Mononuclear cell (primary cell): ENCODE data around the gene AAR2. TPM values are rescaled to one million over a fixed set of nuclear protein-coding genes. Genes with fewer than 3 reads are reported as not detected.

ENCODE experiments used
- H3K27me3 ChIP-seq: 2 replicates; pipeline ENCODE4 v1.6.0; 2011; ENCODE audit warnings: low read length, control low read depth; ENCODE audit not compliant: insufficient read depth
- H3K4me1 ChIP-seq: 2 replicates; pipeline ENCODE4 v1.5.1; 2011; ENCODE audit warnings: mild to moderate bottlenecking, low read length, control low read depth; ENCODE audit not compliant: insufficient read depth
- H3K4me3 ChIP-seq: 2 replicates; pipeline ENCODE4 v1.5.1; 2011; ENCODE audit warnings: mild to moderate bottlenecking, low read length, moderate library complexity
- H3K9me3 ChIP-seq: 2 replicates; pipeline ENCODE4 v1.5.1; 2011; ENCODE audit warnings: low read depth, mild to moderate bottlenecking, control low read depth, low read length
- total RNA-seq: library from RNA; depleted of rRNA; stranded (reverse); fragments of >200 nt; gene quantifications from one replicate; pipeline ENCODE4 v1.2.3, GENCODE V29; 2012

The AAR2 gene
- total RNA-seq, 1 donor = 34.2 TPM

DNA sequence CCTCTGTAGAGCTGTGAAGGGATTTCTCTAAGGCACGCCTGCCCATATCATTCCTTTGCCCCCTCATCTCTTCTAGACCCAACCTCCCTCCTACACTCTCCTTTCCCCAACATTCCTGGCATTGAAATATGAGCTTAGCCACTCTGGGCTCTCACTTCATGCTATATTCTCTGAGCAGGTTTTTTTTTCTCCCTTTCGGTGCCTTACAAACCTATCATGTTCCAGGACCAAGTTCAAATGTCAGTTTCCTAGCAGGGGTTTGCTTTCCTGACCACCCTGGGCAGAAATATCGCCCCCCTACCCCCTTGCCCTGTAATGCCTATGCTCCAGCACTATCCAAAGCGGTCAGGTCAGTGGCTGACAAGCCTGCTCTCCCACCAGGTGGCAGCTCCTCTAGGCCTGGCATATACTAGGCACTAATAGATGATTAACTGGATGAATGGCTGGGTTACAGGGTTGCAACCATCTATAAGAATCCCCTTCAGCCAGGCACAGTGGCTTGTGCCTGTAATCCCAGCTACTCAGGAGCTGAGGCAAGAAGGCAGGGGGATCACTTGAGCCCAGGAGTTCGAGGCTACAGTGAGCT is 25.7 kb upstream of the AAR2 start:
- Histone ChIP-seq H3K4me3 (no peak overlapping the region), H3K9me3 (no peaks in the 10 kb centered on the region), H3K4me1 (no peaks in the 10 kb centered on the region), H3K27me3 (no peaks in the 10 kb centered on the region)

DNA sequence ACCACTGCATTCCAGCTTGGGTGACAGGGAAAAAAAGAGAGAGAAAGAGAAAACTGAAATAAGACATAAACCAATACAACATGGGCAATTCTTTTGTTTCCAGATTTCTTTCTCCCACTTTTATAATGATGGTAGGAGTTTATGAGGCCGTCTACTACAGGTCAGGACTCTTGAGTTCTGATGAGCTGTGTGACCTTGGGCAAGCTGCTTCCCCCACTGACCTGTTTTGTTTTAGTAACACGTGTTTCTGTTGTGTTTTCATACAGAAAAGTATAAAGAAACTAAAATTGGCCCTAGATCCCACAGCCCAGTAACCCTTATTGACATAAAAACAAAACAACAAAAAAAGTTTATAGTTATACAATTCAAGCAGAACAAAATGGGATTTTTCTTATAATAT is 22.9 kb upstream of the AAR2 start:
- Histone ChIP-seq H3K4me1 (no peaks in the 10 kb centered on the region), H3K27me3 (no peaks in the 10 kb centered on the region), H3K9me3 (no peaks in the 10 kb centered on the region), H3K4me3 (no peak overlapping the region)

DNA sequence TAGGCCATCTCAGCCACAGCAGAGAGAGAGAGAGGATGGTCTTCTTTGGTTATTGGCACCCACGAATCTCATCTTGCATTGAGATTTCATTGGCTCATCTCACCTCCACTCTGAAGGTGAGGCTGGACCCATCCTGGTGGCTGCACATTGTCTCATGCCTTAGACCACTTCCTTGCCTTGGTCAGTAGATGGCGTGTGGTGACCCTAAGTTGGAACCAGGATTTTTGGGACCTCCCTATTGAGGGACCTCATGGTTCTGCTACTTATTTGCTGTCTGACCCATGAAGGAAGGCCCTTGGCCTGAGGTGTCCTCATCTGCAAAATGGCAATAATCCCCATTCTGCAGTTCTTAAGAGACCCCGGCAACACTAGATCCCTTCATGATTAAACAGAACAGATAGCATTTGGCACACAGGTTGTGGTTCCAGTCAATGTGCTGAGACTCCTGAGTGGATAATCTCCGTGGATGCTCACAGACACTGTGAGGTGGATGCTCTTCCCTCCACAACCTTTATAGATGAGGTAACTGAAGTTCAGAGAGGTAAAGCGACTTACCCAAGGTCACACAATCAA is 21.5 kb upstream of the AAR2 start:
- H3K9me3 ChIP-seq = no peaks in the 10 kb centered on the region
- H3K4me1 ChIP-seq = no peaks in the 10 kb centered on the region
- no peak overlapping the region for H3K4me3 ChIP-seq
- no peaks in the 10 kb centered on the region for H3K27me3 ChIP-seq

DNA sequence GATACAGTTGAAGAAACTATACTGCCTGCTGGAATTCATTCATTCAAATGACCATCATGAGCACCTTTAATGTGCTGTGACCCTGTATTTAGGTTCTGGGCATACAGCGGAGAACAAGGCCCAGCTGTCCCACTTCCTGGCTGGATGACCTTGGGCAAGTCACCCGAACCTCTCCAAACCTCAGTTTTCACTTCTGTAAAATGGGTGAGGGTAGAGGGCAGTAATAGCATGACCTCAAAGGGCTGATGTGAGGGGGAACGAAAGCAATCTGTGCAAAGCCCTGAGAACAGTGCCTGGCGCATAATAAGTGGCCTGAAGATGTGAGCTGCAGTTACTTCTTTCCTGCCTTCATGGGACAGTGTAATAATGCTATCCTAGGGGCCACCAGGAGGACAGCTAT is 20.5 kb upstream of the AAR2 start:
- H3K9me3 ChIP-seq = no peaks in the 10 kb centered on the region
- H3K4me3 ChIP-seq = no peak overlapping the region
- no peaks in the 10 kb centered on the region for H3K4me1 ChIP-seq
- no peaks in the 10 kb centered on the region for H3K27me3 ChIP-seq

DNA sequence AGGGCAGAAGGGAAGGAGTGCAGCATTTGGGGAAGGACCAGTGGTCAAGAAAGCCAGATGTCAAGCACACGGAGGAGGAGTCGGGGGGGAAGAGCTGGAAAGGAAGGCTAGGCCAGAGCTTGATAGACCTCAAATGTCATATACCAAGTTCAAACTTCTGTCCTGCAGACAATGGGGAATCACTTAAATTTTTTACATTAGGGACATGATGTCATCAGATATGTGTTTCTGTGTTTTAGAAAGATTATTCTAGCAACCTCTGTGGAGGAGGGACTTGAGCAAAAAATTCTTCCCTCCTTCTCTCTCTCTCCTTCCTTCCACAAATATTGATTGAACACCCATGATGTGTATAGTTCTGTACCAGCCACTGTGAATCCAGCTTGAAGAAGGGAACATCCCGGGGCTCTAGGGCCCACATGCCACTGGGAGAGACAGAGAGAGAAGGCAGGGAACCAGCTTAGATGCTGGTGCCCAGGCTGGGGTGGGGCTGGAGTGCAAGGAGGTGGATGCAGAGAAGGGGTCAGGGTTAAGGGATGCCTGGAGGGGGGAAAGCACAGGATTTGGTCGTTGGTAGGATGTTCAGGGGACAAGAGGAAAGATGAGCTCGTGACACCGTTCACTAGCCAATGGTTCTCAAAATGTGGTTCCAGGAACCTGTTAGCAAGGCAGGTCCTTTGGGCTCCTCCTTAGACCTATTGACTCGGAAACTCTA is 19.8 kb upstream of the AAR2 start:
- Histone ChIP-seq H3K4me1 (no peaks in the 10 kb centered on the region), H3K9me3 (no peaks in the 10 kb centered on the region), H3K27me3 (no peaks in the 10 kb centered on the region), H3K4me3 (no peak overlapping the region)

DNA sequence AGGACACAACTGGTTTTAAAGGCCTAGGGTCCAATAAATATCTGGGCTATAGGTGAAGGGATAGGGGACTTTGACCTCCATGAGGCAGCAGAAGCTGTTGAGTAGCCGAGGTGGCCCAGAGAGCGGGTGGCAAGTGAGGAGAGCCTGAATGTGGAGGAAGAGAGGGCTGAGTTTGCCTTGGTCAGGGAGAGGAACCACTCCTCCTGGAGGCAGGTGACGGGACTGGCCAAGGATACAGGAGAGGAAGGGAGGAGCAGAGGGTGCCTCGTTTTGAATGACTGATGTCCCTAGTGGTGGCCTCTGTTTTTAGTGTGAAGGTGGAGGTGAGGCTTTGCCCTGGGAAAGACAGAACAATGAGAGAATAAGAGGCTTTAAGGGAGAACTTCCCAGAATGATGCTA is 19.1 kb upstream of the AAR2 start:
- H3K27me3 ChIP-seq = no peaks in the 10 kb centered on the region
- H3K9me3 ChIP-seq = no peaks in the 10 kb centered on the region
- H3K4me3 ChIP-seq = no peak overlapping the region
- no peaks in the 10 kb centered on the region for H3K4me1 ChIP-seq

DNA sequence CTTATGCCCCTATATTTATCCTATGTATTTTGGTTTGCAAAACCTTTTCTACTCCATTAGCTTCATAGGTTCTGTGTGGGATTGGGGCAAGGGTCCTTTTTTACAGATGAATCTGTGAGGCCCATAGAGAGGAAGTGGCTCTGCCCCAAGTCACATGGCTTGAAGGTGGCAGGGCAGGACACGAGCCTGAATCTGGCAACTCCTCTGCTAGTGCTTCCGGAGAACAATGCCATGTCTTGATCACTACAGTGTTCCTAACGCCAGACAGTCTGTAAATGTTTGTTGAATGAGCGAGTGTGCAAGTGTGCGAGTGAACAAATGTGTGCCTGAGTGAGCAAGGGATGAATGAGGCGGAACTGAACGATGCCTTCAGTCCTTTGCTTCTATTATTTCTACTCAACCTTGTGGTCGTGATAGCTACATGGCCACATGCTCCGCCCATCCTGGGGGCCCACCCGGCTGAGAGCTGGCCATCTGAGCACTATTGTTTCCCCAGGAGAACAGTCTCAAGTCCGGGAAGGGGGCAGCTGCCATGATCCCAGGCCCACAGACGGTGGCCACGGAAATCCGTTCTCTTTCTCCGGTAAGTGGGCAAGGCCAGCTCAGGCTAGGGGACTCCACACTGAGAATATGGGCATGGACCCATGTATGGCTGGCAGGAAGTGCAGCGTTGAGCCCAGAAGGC is 17.8 kb upstream of the AAR2 start:
- H3K9me3 ChIP-seq = no peaks in the 10 kb centered on the region
- no peak overlapping the region for H3K4me3 ChIP-seq
- no peaks in the 10 kb centered on the region for H3K4me1 ChIP-seq
- no peaks in the 10 kb centered on the region for H3K27me3 ChIP-seq

DNA sequence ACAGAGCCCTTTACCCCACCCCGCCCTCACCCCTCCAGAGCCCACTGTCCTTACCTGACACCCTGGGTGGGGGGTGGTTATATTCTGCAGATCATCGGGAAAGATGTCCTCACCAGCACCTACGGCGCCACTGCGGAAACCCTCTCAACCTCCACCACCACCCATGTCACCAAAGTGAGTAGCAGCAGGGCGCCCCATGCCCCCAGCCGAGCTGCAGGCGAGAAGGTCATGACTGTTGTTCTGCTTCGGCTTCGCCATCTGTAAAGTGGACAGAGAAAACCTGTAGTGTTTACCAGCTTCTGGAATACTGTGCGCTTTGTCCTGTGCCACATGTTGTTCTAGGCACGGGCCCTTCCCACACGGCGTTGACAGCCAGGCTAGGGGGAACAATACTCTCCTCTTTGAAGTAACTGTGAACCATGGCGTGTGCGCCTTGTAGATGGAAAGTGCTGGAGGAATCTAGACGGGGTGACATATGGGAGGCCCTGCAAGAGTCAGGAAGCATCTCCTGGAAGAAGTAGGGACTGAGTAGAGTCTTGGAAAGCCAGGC is 16.5 kb upstream of the AAR2 start:
- H3K4me1 ChIP-seq = no peaks in the 10 kb centered on the region

DNA sequence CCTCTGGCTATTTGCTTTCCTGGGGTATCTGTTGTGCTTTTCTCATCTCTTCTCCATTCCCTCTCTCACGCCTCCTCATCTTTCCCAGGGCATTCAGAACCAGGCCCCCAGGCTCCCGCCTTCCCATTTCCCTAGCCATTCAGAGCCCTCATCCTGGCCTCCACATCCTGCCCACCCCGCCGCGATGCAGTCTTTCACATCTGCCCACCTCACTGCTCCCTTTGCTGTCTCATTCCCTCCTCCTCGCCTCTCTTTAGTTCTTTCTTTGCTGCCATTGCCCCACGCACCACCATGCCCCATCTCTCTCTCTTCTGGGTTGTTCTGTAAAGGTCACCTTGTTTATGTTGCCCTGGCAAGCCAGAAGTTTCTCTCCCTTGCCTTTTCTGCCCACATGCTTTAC is 10.6 kb upstream of the AAR2 start:
- H3K4me1 ChIP-seq = peaks cover 12% of the 10 kb centered on the region
- H3K27me3 ChIP-seq = no peaks in the 10 kb centered on the region
- H3K4me3 ChIP-seq = no peak overlapping the region
- no peaks in the 10 kb centered on the region for H3K9me3 ChIP-seq

More for the DNA sequence above, 16.5 kb upstream of the AAR2 start:
- Histone ChIP-seq H3K4me3 (no peak overlapping the region), H3K27me3 (no peaks in the 10 kb centered on the region), H3K9me3 (no peaks in the 10 kb centered on the region)

DNA sequence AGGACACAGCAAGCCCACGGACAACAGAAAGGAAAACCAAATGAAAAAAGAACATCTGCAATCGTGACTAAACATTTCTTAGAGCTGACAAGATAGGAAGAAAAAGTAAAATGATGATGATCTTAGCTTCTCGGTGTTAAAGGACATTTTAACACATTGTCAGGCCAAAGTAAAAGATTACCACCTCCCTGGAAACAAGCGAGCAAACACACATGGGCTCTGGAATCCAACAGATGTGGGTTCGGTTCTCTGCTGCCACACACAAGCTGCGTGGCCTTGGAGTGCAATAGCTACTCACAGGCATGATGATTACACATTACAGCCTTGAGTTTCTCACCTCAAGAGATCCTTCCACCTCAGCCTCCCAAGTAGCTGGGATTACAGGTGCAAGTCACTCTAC is 7.5 kb upstream of the AAR2 start:
- Histone ChIP-seq H3K9me3 (no peaks in the 10 kb centered on the region), H3K4me1 (peaks cover 12% of the 10 kb centered on the region), H3K4me3 (no peak overlapping the region), H3K27me3 (no peaks in the 10 kb centered on the region)

DNA sequence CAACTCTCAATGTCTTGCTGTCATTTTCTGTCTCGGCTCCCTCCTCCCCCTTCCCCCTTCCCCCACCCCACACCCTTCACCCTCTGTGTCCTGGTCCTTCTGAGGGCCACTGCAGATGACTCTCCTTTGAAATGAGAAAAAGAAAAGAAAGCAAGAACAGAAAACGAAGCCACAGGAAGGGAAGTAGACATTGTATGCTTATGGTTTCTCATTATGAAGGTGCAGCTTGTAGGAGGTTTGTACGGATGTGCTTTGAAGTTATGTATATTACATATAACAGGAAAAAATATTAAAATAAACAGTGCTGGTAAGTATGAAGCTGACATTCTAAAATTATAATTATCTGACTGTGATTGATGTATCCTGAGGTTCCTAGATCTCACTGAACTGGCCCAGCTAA is 6.3 kb upstream of the AAR2 start:
- H3K9me3 ChIP-seq = no peaks in the 10 kb centered on the region
- H3K27me3 ChIP-seq = no peaks in the 10 kb centered on the region

DNA sequence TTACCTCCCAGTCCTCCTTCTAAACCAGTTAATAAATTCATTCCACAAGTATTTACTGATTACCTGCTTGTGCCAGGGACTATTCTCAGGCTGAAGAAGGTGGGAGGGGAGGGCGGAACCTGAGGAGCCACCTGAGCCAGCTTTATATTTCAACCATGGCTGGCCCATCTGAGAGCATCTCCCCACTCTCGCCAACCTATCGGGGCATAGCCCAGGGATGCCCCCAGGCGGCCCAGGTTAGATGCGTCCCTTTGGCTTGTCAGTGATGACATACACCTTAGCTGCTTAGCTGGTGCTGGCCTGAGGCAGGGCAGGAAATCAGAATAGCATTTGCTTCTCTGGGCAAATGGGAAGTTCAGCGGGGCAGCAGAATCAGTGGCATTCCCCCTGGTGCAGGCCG is 4.9 kb upstream of the AAR2 start:
- Histone ChIP-seq H3K4me1 (peaks cover 17% of the 10 kb centered on the region), H3K27me3 (no peaks in the 10 kb centered on the region), H3K4me3 (no peak overlapping the region), H3K9me3 (no peaks in the 10 kb centered on the region)

More for the DNA sequence above, 6.3 kb upstream of the AAR2 start:
- peaks cover 12% of the 10 kb centered on the region for H3K4me1 ChIP-seq
- H3K4me3 ChIP-seq = no peak overlapping the region

DNA sequence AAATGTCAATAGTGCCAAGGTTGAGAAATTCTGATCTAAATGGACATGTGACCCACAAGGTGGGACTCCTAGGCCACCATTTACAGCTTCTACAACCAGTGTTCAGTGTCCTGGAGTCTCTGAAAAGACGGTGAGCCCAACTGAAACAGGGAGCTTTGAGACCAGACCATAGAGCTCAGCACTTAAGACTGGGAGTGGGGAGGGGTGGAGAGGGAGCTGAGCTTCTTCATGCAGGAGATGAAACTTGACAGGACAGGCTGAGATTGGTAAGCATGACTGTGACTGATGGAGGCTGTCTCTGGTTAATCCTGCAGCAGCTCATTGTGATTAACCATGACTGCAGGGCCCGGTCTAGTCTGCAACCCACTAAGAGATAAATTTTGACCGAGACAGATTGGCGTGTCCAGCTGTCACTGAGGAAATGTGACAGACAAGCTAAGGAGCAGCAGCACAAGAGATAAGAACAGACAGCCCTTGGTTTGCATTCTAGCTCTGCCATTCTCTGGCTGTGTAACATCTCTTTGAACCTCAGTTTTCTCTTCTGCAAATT is 1.4 kb upstream of the AAR2 start:
- peaks cover 26% of the 10 kb centered on the region for H3K4me1 ChIP-seq
- H3K9me3 ChIP-seq = no peaks in the 10 kb centered on the region
- H3K27me3 ChIP-seq = no peaks in the 10 kb centered on the region
- no peak overlapping the region for H3K4me3 ChIP-seq

DNA sequence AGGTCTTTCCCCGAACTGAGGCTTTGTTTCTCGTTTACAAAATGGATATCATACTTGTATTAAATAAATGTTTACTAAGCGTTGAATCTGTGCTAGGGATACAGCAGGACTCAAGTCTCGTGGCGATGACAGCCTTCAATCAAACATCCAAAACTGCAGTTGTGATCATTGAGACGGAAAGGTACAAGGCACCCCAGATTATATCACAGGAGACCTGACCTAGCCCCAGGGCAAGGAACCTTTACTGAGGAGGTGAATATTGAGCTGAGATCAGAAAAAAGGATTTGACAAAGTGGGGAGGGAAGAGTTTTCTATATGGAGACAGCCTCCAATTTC is 476 bp downstream of the AAR2 start:
- H3K4me3 ChIP-seq = peak overlapping the region; percentile 83
- no peaks in the 10 kb centered on the region for H3K27me3 ChIP-seq
- no peaks in the 10 kb centered on the region for H3K9me3 ChIP-seq
- peaks cover 26% of the 10 kb centered on the region for H3K4me1 ChIP-seq

DNA sequence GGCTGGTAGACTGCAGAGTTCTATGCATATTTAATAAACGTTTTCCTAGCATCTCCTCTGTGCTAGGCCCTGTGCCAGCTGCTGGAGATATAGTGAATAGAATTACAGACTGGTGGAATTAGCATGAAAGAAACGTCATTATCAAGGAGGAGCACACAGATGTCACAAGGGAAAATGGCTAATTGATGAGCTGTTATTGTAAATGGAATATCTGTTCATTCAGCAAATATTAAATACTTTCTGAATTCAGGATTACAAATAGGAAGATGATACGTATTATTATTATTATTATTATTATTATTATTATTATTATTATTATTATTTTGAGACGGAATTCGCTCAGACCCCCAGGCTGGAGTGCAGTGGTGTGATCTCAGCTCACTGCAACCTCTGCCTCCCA is 1.2 kb downstream of the AAR2 start:
- no peaks in the 10 kb centered on the region for H3K9me3 ChIP-seq
- H3K4me1 ChIP-seq = peaks cover 26% of the 10 kb centered on the region
- peak overlapping the region; percentile 83 for H3K4me3 ChIP-seq
- H3K27me3 ChIP-seq = no peaks in the 10 kb centered on the region
